ENCODE data around the gene KCTD16.

KCTD16 gene

GRCh38 chr5:144260121-144260520 lies 89.4 kb downstream of the KCTD16 start:
- TF ChIP-seq ZFX (IDR thresholded peaks at IDR 0.05; ENCODE audit: borderline replicate concordance) (no peak), CTCF (IDR thresholded peaks at IDR 0.05) (no peak)
- H3K27ac ChIP-seq, result no peak overlapping the region

- H3K27ac ChIP-seq, result no peak overlapping the region
- no peak for TF ChIP-seq CTCF (IDR thresholded peaks at IDR 0.05)
Observed at GRCh38 chr5:144265643-144266247, 95.1 kb downstream of the KCTD16 start.

GRCh38 chr5:144267961-144268513 lies 97.4 kb downstream of the KCTD16 start:
- no peak overlapping the region for H3K27ac ChIP-seq
- TF ChIP-seq CTCF (IDR thresholded peaks at IDR 0.05) (no peak), ZFX (IDR thresholded peaks at IDR 0.05; ENCODE audit: borderline replicate concordance) (no peak)

GRCh38 chr5:144273232-144274027 lies 102.8 kb downstream of the KCTD16 start:
- H3K27ac ChIP-seq, result no peak overlapping the region
- TF ChIP-seq CTCF (IDR thresholded peaks at IDR 0.05), result no peak
- no peak for TF ChIP-seq ZFX (IDR thresholded peaks at IDR 0.05; ENCODE audit: borderline replicate concordance)

- no peak for TF ChIP-seq CTCF (IDR thresholded peaks at IDR 0.05)
- no peak for TF ChIP-seq ZFX (IDR thresholded peaks at IDR 0.05; ENCODE audit: borderline replicate concordance)
- H3K27ac ChIP-seq, result no peak overlapping the region
Observed at GRCh38 chr5:144275329-144275728, 104.7 kb downstream of the KCTD16 start.

GRCh38 chr5:144276034-144276822 lies 105.6 kb downstream of the KCTD16 start:
- TF ChIP-seq ZFX (IDR thresholded peaks at IDR 0.05; ENCODE audit: borderline replicate concordance), result no peak
- TF ChIP-seq CTCF (IDR thresholded peaks at IDR 0.05), result no peak
- H3K27ac ChIP-seq, result no peak overlapping the region
